ENCODE measurements around the gene PFDN2.
A peak's percentile ranks its signal among the peaks of the same experiment; 100 is the strongest.

PFDN2 gene

DNA sequence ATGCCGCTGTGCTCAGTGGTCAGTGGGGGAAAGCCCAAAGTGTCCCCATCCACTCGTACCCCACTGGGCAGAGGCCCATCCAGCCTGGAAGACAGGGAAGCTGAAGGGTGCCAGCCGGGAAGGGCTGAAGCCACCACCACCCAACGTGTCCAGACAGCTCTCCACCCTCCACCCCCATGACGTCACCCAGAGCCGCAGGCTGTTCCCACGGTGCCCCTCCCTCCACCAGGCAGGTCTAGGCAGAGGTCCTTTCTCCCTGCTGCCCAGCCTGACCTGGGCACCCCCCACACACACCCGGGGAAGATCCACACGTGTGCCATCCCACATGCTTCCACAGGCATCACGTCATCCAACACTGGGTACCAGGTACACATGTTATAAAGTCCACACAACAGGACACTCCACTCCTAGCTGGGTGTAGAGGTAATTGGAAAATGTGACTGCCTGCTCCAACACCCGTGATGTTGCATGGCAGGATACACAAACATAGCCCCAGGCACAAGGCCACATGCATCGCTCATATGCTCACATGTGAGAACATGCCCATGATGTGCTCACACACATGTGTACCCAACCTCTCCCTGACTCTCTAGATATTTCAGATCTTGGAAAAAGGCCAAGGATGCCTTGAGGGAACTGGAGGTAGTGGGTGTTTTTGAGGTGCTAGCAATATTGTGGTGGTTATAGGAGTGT lies 43.0 kb downstream of the PFDN2 start:
- Histone ChIP-seq H3K9ac (ENCODE audit: low read depth, low read length, poor library complexity) (no peak overlapping the region), H2BK12ac (ENCODE audit: low read length) (peak overlapping the region; percentile 63), H2BK120ac (ENCODE audit: low read depth, low read length) (no peak overlapping the region), H3K4ac (ENCODE audit: low read length) (peak overlapping the region; percentile 27), H2BK15ac (ENCODE audit: low read length) (no peak overlapping the region), H3K4me2 (ENCODE audit: insufficient read depth, low read length, poor library complexity, severe bottlenecking) (no peak overlapping the region), H4K91ac (ENCODE audit: low read depth, low read length, poor library complexity) (no peak overlapping the region), H3K23ac (ENCODE audit: low read depth, low read length, poor library complexity) (no peak overlapping the region), H3K36me3 (replicated peaks in 1 of 2; ENCODE audit: control insufficient read depth in 2 of 2, insufficient read depth in 2 of 2, low read length in 2 of 2) (no peaks in the 10 kb centered on the region), H3K27me3 (ENCODE audit: control insufficient read depth in 3 of 3, insufficient read depth in 3 of 3, low read depth in 1 of 3, low read length in 3 of 3) (peaks cover 0 to 4% (median 0%) of the 10 kb centered on the region in 3 experiments), H3K4me3 (ENCODE audit: low read length in 2 of 2) (peak overlapping the region in 1 of 2 donors; percentile 17), H4K8ac (ENCODE audit: low read depth, low read length) (no peak overlapping the region), H2AFZ (ENCODE audit: low read length) (no peak overlapping the region), H2BK5ac (ENCODE audit: low read length) (peak overlapping the region; percentile 11), H3K14ac (ENCODE audit: low read length) (peak overlapping the region; percentile 92), H3K27ac (replicated peaks; ENCODE audit: low read length) (no peak overlapping the region), H3K4me1 (ENCODE audit: control insufficient read depth in 2 of 2, insufficient read depth in 1 of 2, low read depth in 1 of 2, low read length in 2 of 2) (peaks cover 4 to 22% of the 10 kb centered on the region in 2 donors), H3K79me1 (ENCODE audit: low read depth, low read length) (no peaks in the 10 kb centered on the region), H2AK5ac (ENCODE audit: low read depth, low read length) (peak overlapping the region; percentile 89), H3K18ac (ENCODE audit: low read length) (peak overlapping the region; percentile 38), H3K9me3 (replicated peaks in 1 of 2; ENCODE audit: control insufficient read depth in 2 of 2, insufficient read depth in 1 of 2, low read depth in 1 of 2, low read length in 2 of 2) (peaks cover 0 to 5% of the 10 kb centered on the region in 2 donors)
- DNase-seq (ENCODE audit: low spot score): no peak
- no CpG with 5 or more reads among the region's 12 CpGs for WGBS, 2 donors (ENCODE audit: extremely low coverage in 2 of 2, insufficient read length in 2 of 2, insufficient replicate concordance in 1 of 2)

DNA sequence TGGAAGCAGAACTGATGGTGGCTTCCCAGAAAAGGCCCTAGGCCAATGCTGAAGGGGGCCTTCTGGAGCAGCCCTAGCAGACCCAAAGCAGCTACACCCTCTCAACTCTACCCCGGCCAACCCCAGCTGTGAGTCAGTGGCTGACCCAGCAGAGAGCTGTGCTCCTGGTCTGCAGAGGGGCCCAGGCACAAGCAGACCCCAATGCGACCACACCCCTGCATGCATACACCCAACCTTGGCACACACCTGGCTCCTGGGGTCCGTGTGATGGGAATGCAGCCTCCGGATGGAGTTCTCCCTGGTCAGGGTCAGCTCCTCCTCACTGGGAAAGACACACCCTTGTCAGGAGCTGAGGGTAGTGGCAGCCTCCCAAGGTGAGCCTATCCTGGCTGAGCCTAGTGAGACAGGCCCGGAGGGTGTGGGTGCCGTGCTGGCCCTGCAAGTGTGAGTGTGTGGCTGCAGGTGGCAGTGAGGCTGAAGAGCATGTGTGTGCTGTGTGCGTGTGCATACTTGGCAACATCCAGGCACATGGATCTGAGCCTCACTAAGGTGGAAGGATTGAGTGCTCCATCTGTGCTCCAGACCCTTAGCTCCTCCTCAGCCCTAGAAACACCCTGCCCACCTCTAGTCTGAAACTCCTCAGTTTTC lies 44.2 kb downstream of the PFDN2 start:
- Histone ChIP-seq H3K18ac (ENCODE audit: low read length) (peak overlapping the region; percentile 80), H3K4ac (ENCODE audit: low read length) (no peak overlapping the region), H3K4me3 (ENCODE audit: low read length in 2 of 2) (no peak overlapping the region), H3K9ac (ENCODE audit: low read depth, low read length, poor library complexity) (no peak overlapping the region), H2AK5ac (ENCODE audit: low read depth, low read length) (peak overlapping the region; percentile 0), H3K4me2 (ENCODE audit: insufficient read depth, low read length, poor library complexity, severe bottlenecking) (no peak overlapping the region), H3K4me1 (ENCODE audit: control insufficient read depth in 2 of 2, insufficient read depth in 1 of 2, low read depth in 1 of 2, low read length in 2 of 2) (peaks cover 4 to 22% of the 10 kb centered on the region in 2 donors), H2BK12ac (ENCODE audit: low read length) (peak overlapping the region; percentile 73), H3K23ac (ENCODE audit: low read depth, low read length, poor library complexity) (no peak overlapping the region), H4K91ac (ENCODE audit: low read depth, low read length, poor library complexity) (no peak overlapping the region), H2BK5ac (ENCODE audit: low read length) (no peak overlapping the region), H2BK120ac (ENCODE audit: low read depth, low read length) (no peak overlapping the region), H3K79me1 (ENCODE audit: low read depth, low read length) (no peaks in the 10 kb centered on the region), H3K27me3 (ENCODE audit: control insufficient read depth in 3 of 3, insufficient read depth in 3 of 3, low read depth in 1 of 3, low read length in 3 of 3) (peaks cover 0 to 12% (median 0%) of the 10 kb centered on the region in 3 experiments), H3K36me3 (replicated peaks in 1 of 2; ENCODE audit: control insufficient read depth in 2 of 2, insufficient read depth in 2 of 2, low read length in 2 of 2) (no peaks in the 10 kb centered on the region), H3K14ac (ENCODE audit: low read length) (no peak overlapping the region), H2AFZ (ENCODE audit: low read length) (peak overlapping the region; percentile 70), H4K8ac (ENCODE audit: low read depth, low read length) (no peak overlapping the region), H3K27ac (replicated peaks; ENCODE audit: low read length) (no peak overlapping the region), H3K9me3 (replicated peaks in 1 of 2; ENCODE audit: control insufficient read depth in 2 of 2, insufficient read depth in 1 of 2, low read depth in 1 of 2, low read length in 2 of 2) (peaks cover 0 to 5% of the 10 kb centered on the region in 2 donors), H2BK15ac (ENCODE audit: low read length) (peak overlapping the region; percentile 1)
- no CpG with 5 or more reads among the region's 7 CpGs for WGBS, 2 donors (ENCODE audit: extremely low coverage in 2 of 2, insufficient read length in 2 of 2, insufficient replicate concordance in 1 of 2)
- no peak for DNase-seq (ENCODE audit: low spot score)

DNA sequence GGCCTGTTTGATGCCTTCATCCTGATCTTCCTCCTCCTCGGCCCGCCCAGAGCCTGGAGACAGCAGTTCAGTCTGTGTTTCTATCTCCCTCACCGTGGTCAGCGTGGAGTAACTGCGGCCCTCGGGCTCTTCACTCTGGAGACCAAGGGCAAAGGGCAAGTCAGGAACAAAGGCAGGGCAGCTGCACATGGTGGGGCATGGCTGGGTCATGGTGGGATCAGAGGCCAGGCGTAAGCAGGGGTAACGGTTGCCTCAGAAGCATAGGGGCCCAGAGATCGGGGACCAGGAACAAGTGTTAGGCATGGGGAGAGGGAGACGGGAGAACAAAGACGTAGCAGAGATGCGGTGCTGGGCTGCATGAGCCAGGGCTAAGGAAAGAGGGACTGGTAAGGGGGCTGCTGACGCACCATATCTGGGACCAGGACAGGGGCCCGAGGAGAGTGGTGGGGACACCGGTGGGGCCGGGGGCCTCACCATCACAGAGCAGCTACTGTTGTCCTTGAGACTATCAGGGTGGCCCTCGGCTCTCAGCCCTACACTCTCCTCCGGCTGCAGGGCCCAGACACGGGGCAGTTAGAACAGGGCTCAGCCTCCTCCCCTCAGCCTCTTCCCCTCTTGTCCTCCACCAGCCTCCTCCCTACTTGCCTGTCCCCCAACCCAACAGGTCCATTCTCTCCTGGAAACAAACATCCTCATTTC lies 44.9 kb downstream of the PFDN2 start:
- peak overlapping the region; percentile 0 for H2AK5ac ChIP-seq (ENCODE audit: low read depth, low read length)
- no peaks in the 10 kb centered on the region for H3K79me1 ChIP-seq (ENCODE audit: low read depth, low read length)
- H4K91ac ChIP-seq (ENCODE audit: low read depth, low read length, poor library complexity): no peak overlapping the region
- peak overlapping the region; percentile 43 for H3K23ac ChIP-seq (ENCODE audit: low read depth, low read length, poor library complexity)
- peak overlapping the region; percentile 19 for H2BK5ac ChIP-seq (ENCODE audit: low read length)
- H3K9ac ChIP-seq (ENCODE audit: low read depth, low read length, poor library complexity): no peak overlapping the region
- H2BK12ac ChIP-seq (ENCODE audit: low read length): peak overlapping the region; percentile 16
- peaks cover 4 to 22% of the 10 kb centered on the region in 2 donors for H3K4me1 ChIP-seq (ENCODE audit: control insufficient read depth in 2 of 2, insufficient read depth in 1 of 2, low read depth in 1 of 2, low read length in 2 of 2)
- no peak overlapping the region for H3K27ac ChIP-seq (replicated peaks; ENCODE audit: low read length)
- peaks cover 0 to 5% of the 10 kb centered on the region in 2 donors for H3K9me3 ChIP-seq (replicated peaks in 1 of 2; ENCODE audit: control insufficient read depth in 2 of 2, insufficient read depth in 1 of 2, low read depth in 1 of 2, low read length in 2 of 2)
- no peak overlapping the region for H3K4me3 ChIP-seq (ENCODE audit: low read length in 2 of 2)
- H3K36me3 ChIP-seq (replicated peaks in 1 of 2; ENCODE audit: control insufficient read depth in 2 of 2, insufficient read depth in 2 of 2, low read length in 2 of 2): no peaks in the 10 kb centered on the region
- no peak overlapping the region for H3K4me2 ChIP-seq (ENCODE audit: insufficient read depth, low read length, poor library complexity, severe bottlenecking)
- peaks cover 0 to 18% (median 0%) of the 10 kb centered on the region in 3 experiments for H3K27me3 ChIP-seq (ENCODE audit: control insufficient read depth in 3 of 3, insufficient read depth in 3 of 3, low read depth in 1 of 3, low read length in 3 of 3)
- WGBS, 2 donors (ENCODE audit: extremely low coverage in 2 of 2, insufficient read length in 2 of 2, insufficient replicate concordance in 1 of 2): no CpG with 5 or more reads among the region's 19 CpGs
- H2AFZ ChIP-seq (ENCODE audit: low read length): peak overlapping the region; percentile 70
- H3K14ac ChIP-seq (ENCODE audit: low read length): peak overlapping the region; percentile 38
- peak overlapping the region; percentile 82 for H4K8ac ChIP-seq (ENCODE audit: low read depth, low read length)
- peak overlapping the region; percentile 4 for H2BK15ac ChIP-seq (ENCODE audit: low read length)
- H2BK120ac ChIP-seq (ENCODE audit: low read depth, low read length): no peak overlapping the region
- no peak for DNase-seq (ENCODE audit: low spot score)
- H3K18ac ChIP-seq (ENCODE audit: low read length): peak overlapping the region; percentile 59
- peak overlapping the region; percentile 60 for H3K4ac ChIP-seq (ENCODE audit: low read length)

All from neuronal stem cell (in vitro differentiated cells).